Measurements from ENCODE around the gene PITPNC1. TPM values are rescaled to one million over a fixed set of nuclear protein-coding genes. Genes with fewer than 3 reads are reported as not detected.
A peak's percentile ranks its signal among the peaks of the same experiment; 100 is the strongest.

PITPNC1 gene
- polyA plus RNA-seq, 1 of the 3 experiments (the other 2 are of a cell fraction), result 18.4 TPM

- CTCF ChIA-PET, result interaction anchor here (0.6 to 2.3 kb wide), 6 partner anchors 9 to 757 kb away, joined by 3 to 10 read pairs (median 5); no protein-coding TSS in a partner anchor
- Histone ChIP-seq H3K9me3 (no peaks in the 10 kb centered on the region), H3K9ac (no peak overlapping the region), H2AFZ (ENCODE audit: low read depth) (no peak overlapping the region), H4K20me1 (ENCODE audit: insufficient read depth) (no peaks in the 10 kb centered on the region), H3K36me3 (replicated peaks in 1 of 2; ENCODE audit: control insufficient read depth in 1 of 2, insufficient read depth in 2 of 2, low read length in 1 of 2) (no peaks in the 10 kb centered on the region), H3K4me1 (ENCODE audit: control insufficient read depth in 1 of 2, insufficient read depth in 2 of 2, low read depth in 1 of 2, low read length in 1 of 2) (peaks cover 3 to 16% of the 10 kb centered on the region in 2 experiments; a peak in 3 of 4 replicates), H3K4me3 (ENCODE audit: low read depth in 2 of 2, low read length in 1 of 2) (no peak overlapping the region), H3K27ac (ENCODE audit: low read depth in 2 of 2, low read length in 1 of 2) (no peak overlapping the region), H3K27me3 (ENCODE audit: insufficient read depth) (no peaks in the 10 kb centered on the region), H3K4me2 (no peak overlapping the region), H3K79me2 (ENCODE audit: insufficient read depth) (no peaks in the 10 kb centered on the region), H3K9me2 (no peaks in the 10 kb centered on the region), H3F3A (replicated peaks; ENCODE audit: insufficient read depth) (no peaks in the 10 kb centered on the region)
- no peak for DNase-seq
- POLR2A ChIA-PET, result interaction anchor here (1.6 kb wide), 1 partner anchor 31 kb away, joined by 5 read pairs; no protein-coding TSS in a partner anchor
- 91% methylated on average over 10 of the region's 10 CpGs for WGBS (ENCODE audit: low lambda C conversion rate)
- TF ChIP-seq CHD2 (IDR thresholded peaks at IDR 0.05; ENCODE audit: low read length, partially characterized antibody), result no peak
- TF ChIP-seq PBX3 (IDR thresholded peaks at IDR 0.05), result no peak
- TF ChIP-seq CTCF (IDR thresholded peaks at IDR 0.05), result peak; percentile 41
- TF ChIP-seq USF1 (IDR thresholded peaks at IDR 0.05; ENCODE audit: borderline replicate concordance, low read depth), result no peak
- TF ChIP-seq YY1 (IDR thresholded peaks at IDR 0.05; ENCODE audit: low read depth), result no peak
- no peak; the same call in 1 of the 2 replicates for TF ChIP-seq SMC3 (IDR thresholded peaks at IDR 0.05; ENCODE audit: low read depth, low read length)
- TF ChIP-seq RXRA (IDR thresholded peaks at IDR 0.05; ENCODE audit: borderline replicate concordance, low read depth), result no peak
- no peak for TF ChIP-seq ELF1 (IDR thresholded peaks at IDR 0.05)
- TF ChIP-seq GABPA (IDR thresholded peaks at IDR 0.05; ENCODE audit: low read depth), result no peak
- peak; percentile 37 for TF ChIP-seq RAD21 (IDR thresholded peaks at IDR 0.05; ENCODE audit: low read length)
These were observed 182.4 kb downstream of the PITPNC1 start for GRCh38 chr17:67559381-67559966.

GRCh38 chr17:67562005-67562404, 184.9 kb downstream of the PITPNC1 start:
- H3K9ac ChIP-seq, result no peak overlapping the region
- H3K27ac ChIP-seq (ENCODE audit: low read depth in 2 of 2, low read length in 1 of 2), result no peak overlapping the region
- no peak overlapping the region for H2AFZ ChIP-seq (ENCODE audit: low read depth)
- no peak for TF ChIP-seq JUND (IDR thresholded peaks at IDR 0.05)
- no peak for TF ChIP-seq EZH2phosphoT487 (IDR thresholded peaks at IDR 0.05; ENCODE audit: borderline replicate concordance, low read depth)
- no peak for TF ChIP-seq CTCF (IDR thresholded peaks at IDR 0.05)
- no peak for TF ChIP-seq MAX (IDR thresholded peaks at IDR 0.05; ENCODE audit: low read depth)
- no peak for TF ChIP-seq ELF1 (IDR thresholded peaks at IDR 0.05)
- TF ChIP-seq TEAD4 (IDR thresholded peaks at IDR 0.05; ENCODE audit: borderline replicate concordance, insufficient read depth), result no peak
- no peak for TF ChIP-seq MXI1 (IDR thresholded peaks at IDR 0.05; ENCODE audit: low read depth, low read length)
- no peak for TF ChIP-seq RFX5 (IDR thresholded peaks at IDR 0.05; ENCODE audit: low read length)
- TF ChIP-seq SIN3A (IDR thresholded peaks at IDR 0.05; ENCODE audit: borderline replicate concordance, low read depth, low read length), result no peak
- TF ChIP-seq FOXM1 (IDR thresholded peaks at IDR 0.05; ENCODE audit: low read depth), result no peak
- TF ChIP-seq FOSL2 (IDR thresholded peaks at IDR 0.05; ENCODE audit: borderline replicate concordance, low read depth), result no peak
- TF ChIP-seq CHD2 (IDR thresholded peaks at IDR 0.05; ENCODE audit: low read length, partially characterized antibody), result no peak
- TF ChIP-seq IRF3 (IDR thresholded peaks at IDR 0.05; ENCODE audit: low read depth, low read length), result no peak
- TF ChIP-seq SMC3 (IDR thresholded peaks at IDR 0.05; ENCODE audit: low read depth, low read length), result no peak

More at GRCh38 chr17:67562005-67562404, 184.9 kb downstream of the PITPNC1 start:
- Histone ChIP-seq H3F3A (replicated peaks; ENCODE audit: insufficient read depth) (no peaks in the 10 kb centered on the region), H3K4me1 (ENCODE audit: control insufficient read depth in 1 of 2, insufficient read depth in 2 of 2, low read depth in 1 of 2, low read length in 1 of 2) (peaks cover 3 to 16% of the 10 kb centered on the region in 2 experiments; a peak in 3 of 4 replicates), H3K27me3 (ENCODE audit: insufficient read depth) (no peaks in the 10 kb centered on the region), H3K9me3 (no peaks in the 10 kb centered on the region), H3K79me2 (ENCODE audit: insufficient read depth) (no peaks in the 10 kb centered on the region), H3K9me2 (no peaks in the 10 kb centered on the region), H3K4me3 (ENCODE audit: low read depth in 2 of 2, low read length in 1 of 2) (no peak overlapping the region), H3K4me2 (no peak overlapping the region), H3K36me3 (replicated peaks in 1 of 2; ENCODE audit: control insufficient read depth in 1 of 2, insufficient read depth in 2 of 2, low read length in 1 of 2) (no peaks in the 10 kb centered on the region), H4K20me1 (ENCODE audit: insufficient read depth) (no peaks in the 10 kb centered on the region)
- POLR2A ChIA-PET, result no interaction called here
- DNase-seq, result no peak
- CTCF ChIA-PET, result interaction anchor here (1.7 kb wide), 1 partner anchor 184 kb away, joined by 7 read pairs; no protein-coding TSS in a partner anchor
- 89% methylated on average over 10 of the region's 10 CpGs for WGBS (ENCODE audit: low lambda C conversion rate)
